Thyroid gland (tissue), 4 donors: Measurements from ENCODE around the gene TRAF7.

Experiments
- POLR2A ChIP-seq, 2 donors: fragments of 450-650 bp; IDR thresholded peaks; one replicate each; pipeline ENCODE4 v1.6.1; 2017; ENCODE audit warnings: antibody characterized with exemption in 2 of 2, mild to moderate bottlenecking in 2 of 2, moderate library complexity in 1 of 2
- TF ChIP-seq, protein P1 (sequence below), 6 experiments: fragments of 200-600 bp in 3 of 6; fragments of 450-650 bp in 3 of 6; sonication (generic) in 3 of 6; IDR thresholded peaks; one replicate each; pipeline ENCODE4 v1.5.1; 2016 to 2019; ENCODE audit warnings: antibody characterized with exemption in 6 of 6, mild to moderate bottlenecking in 2 of 6, inconsistent platforms in 1 of 6, moderate library complexity in 1 of 6

DNA sequence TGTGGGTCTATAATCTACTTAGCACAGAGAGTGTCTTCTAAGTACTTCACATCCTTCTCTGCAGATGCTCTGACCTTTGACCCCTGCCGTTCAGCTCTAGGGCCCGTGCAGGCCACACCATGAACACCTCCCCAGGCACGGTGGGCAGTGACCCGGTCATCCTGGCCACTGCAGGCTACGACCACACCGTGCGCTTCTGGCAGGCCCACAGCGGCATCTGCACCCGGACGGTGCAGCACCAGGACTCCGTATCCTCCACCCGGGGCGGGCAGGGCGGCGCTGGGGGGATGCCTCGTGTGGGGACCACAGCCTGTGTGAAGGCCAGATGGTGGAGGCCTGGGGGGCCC is 50.4 kb downstream of the TRAF7 start:
- TF ChIP-seq, protein P1, sequence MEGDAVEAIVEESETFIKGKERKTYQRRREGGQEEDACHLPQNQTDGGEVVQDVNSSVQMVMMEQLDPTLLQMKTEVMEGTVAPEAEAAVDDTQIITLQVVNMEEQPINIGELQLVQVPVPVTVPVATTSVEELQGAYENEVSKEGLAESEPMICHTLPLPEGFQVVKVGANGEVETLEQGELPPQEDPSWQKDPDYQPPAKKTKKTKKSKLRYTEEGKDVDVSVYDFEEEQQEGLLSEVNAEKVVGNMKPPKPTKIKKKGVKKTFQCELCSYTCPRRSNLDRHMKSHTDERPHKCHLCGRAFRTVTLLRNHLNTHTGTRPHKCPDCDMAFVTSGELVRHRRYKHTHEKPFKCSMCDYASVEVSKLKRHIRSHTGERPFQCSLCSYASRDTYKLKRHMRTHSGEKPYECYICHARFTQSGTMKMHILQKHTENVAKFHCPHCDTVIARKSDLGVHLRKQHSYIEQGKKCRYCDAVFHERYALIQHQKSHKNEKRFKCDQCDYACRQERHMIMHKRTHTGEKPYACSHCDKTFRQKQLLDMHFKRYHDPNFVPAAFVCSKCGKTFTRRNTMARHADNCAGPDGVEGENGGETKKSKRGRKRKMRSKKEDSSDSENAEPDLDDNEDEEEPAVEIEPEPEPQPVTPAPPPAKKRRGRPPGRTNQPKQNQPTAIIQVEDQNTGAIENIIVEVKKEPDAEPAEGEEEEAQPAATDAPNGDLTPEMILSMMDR (IDR thresholded peaks at IDR 0.05): no peak
- TF ChIP-seq POLR2A (IDR thresholded peaks at IDR 0.05): no peak
